Epithelial cell of esophagus (primary cell): ENCODE data around the gene ZNF747.

ENCODE experiments used
- DNase-seq: peaks from one replicate; pipeline ENCODE4 v3.0.0; 2010; ENCODE audit warnings: low read depth
- H3K4me3 ChIP-seq: 2 replicates; pipeline ENCODE4 v1.5.1; 2011; ENCODE audit warnings: mild to moderate bottlenecking, low read length, control low read depth
- TF ChIP-seq, protein P1 (sequence below): IDR thresholded peaks from 2 replicates; pipeline ENCODE4 v1.5.1; 2011; ENCODE audit warnings: low read depth, mild to moderate bottlenecking, low read length, control low read depth, inconsistent platforms; ENCODE audit not compliant: insufficient read depth; ENCODE audit errors: missing control alignments

Gene ZNF747

DNA sequence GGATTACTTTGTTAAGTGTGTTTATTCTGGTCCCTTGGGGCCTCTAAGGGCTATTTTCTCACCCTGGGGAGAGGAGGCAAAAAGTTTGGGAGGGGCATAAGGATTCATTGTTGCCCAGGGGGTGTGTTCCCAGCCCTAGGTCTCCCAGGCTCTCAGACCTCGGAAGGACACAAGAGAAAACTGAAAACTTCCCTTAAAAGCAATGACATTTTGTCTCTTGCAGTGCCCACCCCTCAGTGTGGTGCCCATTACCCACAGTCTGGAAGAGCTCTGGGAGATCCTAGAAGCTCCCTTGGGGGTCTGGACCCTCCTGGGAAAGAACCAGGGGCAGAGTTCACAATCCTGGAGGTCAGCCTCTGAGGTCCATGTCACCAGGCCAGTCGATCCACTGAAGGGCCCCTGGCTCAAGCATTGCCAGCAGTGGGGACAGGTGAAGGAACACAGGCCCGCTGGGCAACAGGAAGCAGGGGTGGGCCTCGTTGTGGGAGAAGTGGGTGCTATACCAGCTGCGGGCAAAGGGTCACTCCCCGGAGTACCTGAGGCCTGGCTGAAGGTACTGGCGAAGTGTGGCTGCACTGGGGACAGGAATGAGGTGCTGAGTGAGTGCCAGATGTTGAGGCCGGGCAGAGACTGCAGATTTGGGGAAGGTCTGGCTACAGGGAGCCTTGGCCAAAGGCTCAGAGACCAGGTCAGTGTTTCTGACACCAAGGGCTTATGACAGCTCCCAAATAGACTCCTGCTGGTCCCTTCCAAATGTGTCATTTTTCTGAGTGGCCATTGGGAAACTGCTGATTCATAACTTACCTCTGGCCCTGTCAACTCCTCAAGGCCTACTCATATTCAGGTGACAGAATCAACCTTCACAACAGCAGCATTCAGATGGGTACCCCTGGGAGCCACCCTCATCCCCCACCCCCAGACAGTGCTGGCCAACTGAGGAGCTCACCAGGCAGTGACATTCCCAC lies 4.6 kb upstream of the ZNF747 start:
- no peak for DNase-seq
- H3K4me3 ChIP-seq: no peak overlapping the region
- TF ChIP-seq, protein P1, sequence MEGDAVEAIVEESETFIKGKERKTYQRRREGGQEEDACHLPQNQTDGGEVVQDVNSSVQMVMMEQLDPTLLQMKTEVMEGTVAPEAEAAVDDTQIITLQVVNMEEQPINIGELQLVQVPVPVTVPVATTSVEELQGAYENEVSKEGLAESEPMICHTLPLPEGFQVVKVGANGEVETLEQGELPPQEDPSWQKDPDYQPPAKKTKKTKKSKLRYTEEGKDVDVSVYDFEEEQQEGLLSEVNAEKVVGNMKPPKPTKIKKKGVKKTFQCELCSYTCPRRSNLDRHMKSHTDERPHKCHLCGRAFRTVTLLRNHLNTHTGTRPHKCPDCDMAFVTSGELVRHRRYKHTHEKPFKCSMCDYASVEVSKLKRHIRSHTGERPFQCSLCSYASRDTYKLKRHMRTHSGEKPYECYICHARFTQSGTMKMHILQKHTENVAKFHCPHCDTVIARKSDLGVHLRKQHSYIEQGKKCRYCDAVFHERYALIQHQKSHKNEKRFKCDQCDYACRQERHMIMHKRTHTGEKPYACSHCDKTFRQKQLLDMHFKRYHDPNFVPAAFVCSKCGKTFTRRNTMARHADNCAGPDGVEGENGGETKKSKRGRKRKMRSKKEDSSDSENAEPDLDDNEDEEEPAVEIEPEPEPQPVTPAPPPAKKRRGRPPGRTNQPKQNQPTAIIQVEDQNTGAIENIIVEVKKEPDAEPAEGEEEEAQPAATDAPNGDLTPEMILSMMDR: no peak

DNA sequence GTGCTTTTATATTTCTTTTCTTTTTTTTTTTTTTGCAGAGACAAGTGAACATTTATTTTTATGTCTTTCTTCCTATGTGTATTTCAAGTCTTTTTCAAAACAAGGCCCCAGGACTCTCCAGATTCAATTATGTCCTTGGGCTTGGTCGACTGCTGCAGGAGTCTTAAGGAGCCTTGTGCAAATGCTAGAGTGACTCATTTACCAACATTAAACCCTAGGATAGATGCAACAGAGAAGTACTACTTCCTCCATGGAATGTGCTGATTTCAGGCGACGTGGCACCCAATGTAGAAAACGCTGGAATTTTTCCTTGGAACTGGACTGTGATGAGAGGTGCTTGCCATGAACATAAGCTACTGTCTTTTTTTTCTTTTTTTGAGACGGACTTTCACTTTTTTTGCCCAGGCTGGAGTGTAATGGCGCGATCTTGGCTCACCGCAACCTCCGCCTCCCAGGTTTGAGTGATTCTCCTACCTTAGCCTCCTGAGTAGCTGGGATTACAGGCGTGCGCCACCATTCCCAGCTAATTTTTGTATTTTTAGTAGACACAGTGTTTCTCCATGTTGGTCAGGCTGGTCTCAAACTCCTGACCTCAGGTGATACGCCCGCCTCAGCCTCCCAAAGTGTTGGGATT lies 1.9 kb upstream of the ZNF747 start:
- peak; percentile 45 for DNase-seq
- peak overlapping the region; percentile 94 for H3K4me3 ChIP-seq

DNA sequence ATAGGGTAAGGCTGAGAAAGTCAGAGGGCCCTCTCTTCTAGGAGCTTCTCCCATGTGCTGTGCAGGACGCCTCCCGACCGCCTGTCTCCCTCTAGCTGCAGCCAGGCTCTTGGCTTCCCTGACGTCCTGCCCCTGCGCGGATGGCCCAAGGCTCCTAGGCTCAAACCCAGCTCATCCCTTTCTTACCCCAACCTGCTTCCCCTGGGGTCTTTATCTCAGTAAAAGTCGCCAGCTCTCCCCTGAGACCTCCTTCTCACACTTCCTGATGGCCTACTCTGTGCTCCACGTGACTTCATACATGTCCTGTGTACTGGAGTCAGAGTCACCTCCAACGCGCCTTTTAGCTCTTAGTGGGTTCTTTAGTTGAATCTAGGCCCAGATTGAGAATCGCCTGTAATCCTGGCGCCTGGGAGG lies 1.1 kb upstream of the ZNF747 start:
- H3K4me3 ChIP-seq: peak overlapping the region; percentile 94
- peak; percentile 87 for DNase-seq

DNA sequence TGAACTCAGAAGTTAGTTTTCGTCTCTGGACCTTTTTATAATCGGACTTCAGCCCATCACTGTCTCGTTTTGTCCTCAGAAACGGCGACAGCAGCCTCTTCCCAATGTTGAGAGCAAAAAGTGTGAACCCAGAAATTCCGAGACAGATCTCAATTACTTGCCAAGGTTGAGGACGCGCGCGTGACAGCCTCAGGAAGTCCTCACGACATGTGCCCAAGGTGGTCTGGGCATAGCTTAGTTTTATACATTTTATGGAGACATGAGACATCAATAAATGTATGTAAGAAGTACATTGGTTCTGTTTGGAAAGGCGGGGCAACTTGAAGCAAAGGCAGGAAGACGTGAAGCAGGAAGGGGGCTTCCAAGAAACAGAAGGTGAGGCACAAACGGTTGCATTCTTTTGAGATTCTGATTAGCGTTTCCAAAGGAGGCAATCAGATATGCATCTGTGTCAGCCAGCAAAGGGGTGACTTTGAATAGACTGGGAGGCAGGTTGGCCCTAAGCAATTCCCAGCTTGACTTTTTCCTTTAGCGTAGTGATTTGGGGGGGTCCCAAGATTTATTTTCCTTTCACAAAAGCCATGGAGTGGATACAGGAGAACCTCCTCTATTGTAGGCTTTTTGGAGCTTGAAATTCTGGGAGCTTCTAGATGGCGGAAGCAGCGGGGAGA lies 583 bp upstream of the ZNF747 start:
- peak; percentile 28 for DNase-seq
- TF ChIP-seq, protein P1: no peak
- peak overlapping the region; percentile 94 for H3K4me3 ChIP-seq

More for the DNA sequence above, 1.1 kb upstream of the ZNF747 start:
- TF ChIP-seq, protein P1: peak; percentile 87

DNA sequence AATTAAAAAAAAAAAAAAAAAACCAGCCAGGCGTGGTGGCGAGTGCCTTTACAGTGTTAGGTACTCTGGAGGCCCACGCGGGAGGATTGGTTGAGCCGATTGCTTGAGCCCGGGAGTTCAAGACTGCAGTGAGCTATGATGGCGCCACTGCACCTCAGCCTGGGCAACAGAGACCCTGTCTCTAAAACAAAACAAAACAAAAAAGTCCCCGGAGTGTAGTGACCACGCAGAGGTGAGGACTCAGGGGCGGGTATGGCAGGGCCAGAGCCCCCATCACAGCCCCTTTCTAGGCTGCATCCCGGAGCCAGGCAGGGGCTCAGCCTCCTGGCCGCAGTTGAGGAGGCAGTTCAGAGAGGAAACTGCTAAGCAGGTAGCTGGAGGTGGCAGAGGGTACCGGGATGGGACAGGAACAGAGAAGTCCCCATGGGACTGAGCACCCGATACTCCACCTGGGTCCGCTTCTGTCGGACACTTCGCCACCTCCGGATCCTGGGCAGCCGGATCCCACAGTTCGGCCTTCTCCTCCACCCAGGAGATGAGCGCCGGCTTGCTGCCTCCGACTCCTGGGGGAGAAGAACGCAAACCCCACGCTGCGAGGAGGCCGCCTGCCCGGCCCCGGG lies 800 bp downstream of the ZNF747 start:
- no peak for DNase-seq
- TF ChIP-seq, protein P1: no peak
- H3K4me3 ChIP-seq: peak overlapping the region; percentile 94

DNA sequence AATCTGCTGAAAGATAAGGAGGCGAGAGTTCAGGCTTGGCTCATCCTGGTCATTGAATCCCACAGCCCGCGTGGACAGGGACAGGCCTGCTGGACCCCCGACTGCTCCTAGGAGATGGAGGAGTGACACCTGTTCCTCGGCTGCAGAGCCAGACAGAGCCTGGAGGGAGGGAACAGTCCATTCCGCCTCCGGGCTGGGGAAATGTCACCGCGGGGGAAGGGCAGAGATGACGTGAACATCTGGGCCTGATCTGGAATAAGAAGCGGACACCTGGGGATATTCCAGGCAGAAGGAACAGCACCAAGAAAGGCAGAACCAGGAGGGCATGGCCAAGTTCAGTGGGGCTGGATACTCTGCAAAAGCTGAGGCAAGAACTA lies 1.5 kb downstream of the ZNF747 start:
- H3K4me3 ChIP-seq: peak overlapping the region; percentile 94
- TF ChIP-seq, protein P1: no peak
- no peak for DNase-seq
